ENCODE data around the gene SOWAHA.

GRCh38 chr5:132816083-132816482 is 3.0 kb downstream of the SOWAHA start:
- TF ChIP-seq SIN3A (IDR thresholded peaks at IDR 0.05; ENCODE audit: borderline replicate concordance, insufficient read depth, low read length): no peak
- no peak for TF ChIP-seq TAF1 (IDR thresholded peaks at IDR 0.05; ENCODE audit: borderline replicate concordance, insufficient read depth, low read length)
- no peak for TF ChIP-seq FOXP2 (optimal IDR thresholded peaks at IDR 0.05; ENCODE audit: borderline replicate concordance, extremely low read depth, extremely low read length, insufficient read depth)
